Stimulated activated CD8-positive, alpha-beta memory T cell treated with anti-CD3 and anti-CD28 coated beads, Interleukin-15, amount 100 ng/mL, for 1 hour (primary cell): ENCODE data around the gene DOK7.
"Not testable (repeated sequence)": the region's sequence is repeated elsewhere in the genome, so short reads cannot be mapped to it uniquely, and the experiment has no call there.

Experiments
- DNase-seq: peaks from one replicate; pipeline ENCODE4 v3.0.0-alpha.2; 2020; ENCODE audit warnings: low read depth

The DOK7 gene

GRCh38 chr4:3533423-3533820 is 70.3 kb downstream of the DOK7 start:
- no peak for DNase-seq

GRCh38 chr4:3535812-3536211 is 72.7 kb downstream of the DOK7 start:
- not testable (repeated sequence) for DNase-seq

- DNase-seq = not testable (repeated sequence)
Observed at GRCh38 chr4:3538906-3539305, 75.8 kb downstream of the DOK7 start.

- not testable (repeated sequence) for DNase-seq
Observed at GRCh38 chr4:3543415-3543814, 80.3 kb downstream of the DOK7 start.
